Measurements from ENCODE around the gene MTARC1.

The MTARC1 gene

GRCh38 chr1:220748089-220748934 is 38.4 kb upstream of the MTARC1 start, which contains the start of gene MTARC2:
Gene MTARC2 (plus strand): TSS chr1:220748322. CDS start chr1:220748532, 210 bp downstream.
- H3K4me3 ChIP-seq (ENCODE audit: low read depth, low read length), result peak within 1 kb of the TSS; percentile 92
- TF ChIP-seq, protein P1, sequence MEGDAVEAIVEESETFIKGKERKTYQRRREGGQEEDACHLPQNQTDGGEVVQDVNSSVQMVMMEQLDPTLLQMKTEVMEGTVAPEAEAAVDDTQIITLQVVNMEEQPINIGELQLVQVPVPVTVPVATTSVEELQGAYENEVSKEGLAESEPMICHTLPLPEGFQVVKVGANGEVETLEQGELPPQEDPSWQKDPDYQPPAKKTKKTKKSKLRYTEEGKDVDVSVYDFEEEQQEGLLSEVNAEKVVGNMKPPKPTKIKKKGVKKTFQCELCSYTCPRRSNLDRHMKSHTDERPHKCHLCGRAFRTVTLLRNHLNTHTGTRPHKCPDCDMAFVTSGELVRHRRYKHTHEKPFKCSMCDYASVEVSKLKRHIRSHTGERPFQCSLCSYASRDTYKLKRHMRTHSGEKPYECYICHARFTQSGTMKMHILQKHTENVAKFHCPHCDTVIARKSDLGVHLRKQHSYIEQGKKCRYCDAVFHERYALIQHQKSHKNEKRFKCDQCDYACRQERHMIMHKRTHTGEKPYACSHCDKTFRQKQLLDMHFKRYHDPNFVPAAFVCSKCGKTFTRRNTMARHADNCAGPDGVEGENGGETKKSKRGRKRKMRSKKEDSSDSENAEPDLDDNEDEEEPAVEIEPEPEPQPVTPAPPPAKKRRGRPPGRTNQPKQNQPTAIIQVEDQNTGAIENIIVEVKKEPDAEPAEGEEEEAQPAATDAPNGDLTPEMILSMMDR (IDR thresholded peaks at IDR 0.05; ENCODE audit: low read depth, low read length, missing control alignments), result no peak
- DNase-seq (ENCODE audit: low read depth), result peak; percentile 47

- peak overlapping the region; percentile 92 for H3K4me3 ChIP-seq (ENCODE audit: low read depth, low read length)
- TF ChIP-seq, protein P1 (IDR thresholded peaks at IDR 0.05; ENCODE audit: low read depth, low read length, missing control alignments), result no peak
- DNase-seq (ENCODE audit: low read depth), result no peak
These were observed 37.8 kb upstream of the MTARC1 start for GRCh38 chr1:220748936-220749335.

DNA sequence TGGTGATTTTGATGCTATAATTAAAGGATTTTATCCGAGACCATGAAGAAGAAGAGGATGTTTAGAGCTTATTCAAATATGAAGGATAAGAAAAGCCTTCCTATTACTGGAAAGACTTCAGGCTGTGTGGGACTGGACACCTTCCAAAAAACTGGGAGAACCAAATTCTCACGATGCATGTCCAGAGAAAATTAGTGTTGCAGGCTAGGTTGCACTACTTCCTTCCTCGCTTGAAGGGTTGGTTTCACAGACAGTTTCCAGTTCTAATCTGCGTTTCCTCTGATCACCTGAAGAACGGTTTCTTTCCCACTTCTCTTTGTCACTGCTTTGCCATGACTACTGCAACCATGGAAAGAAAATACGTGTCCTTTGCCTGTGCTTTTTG is 36.6 kb upstream of the MTARC1 start:
- TF ChIP-seq, protein P1 (IDR thresholded peaks at IDR 0.05; ENCODE audit: low read depth, low read length, missing control alignments), result no peak

DNA sequence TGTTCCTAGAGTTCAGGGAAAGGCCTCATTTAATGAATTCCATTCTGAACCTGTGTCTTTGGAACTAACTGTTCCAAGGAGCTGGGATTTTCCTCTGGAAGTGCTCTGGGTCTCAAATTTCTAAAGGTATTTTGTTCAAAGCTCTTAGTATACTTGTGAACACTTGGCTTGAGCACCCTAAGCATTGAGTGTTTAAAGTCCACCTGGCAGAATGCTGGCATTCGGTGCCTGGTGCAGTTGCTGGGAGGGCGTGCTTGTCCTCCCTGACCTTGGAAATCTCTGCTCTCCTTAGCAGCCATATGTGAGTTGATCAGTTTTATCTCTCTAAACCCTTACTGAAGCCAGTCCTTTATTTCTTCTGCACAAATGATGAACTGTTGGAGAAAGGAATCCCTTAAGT is 35.6 kb upstream of the MTARC1 start:
- no peak for DNase-seq (ENCODE audit: low read depth)
- TF ChIP-seq, protein P1 (IDR thresholded peaks at IDR 0.05; ENCODE audit: low read depth, low read length, missing control alignments), result no peak

More for the DNA sequence above, 36.6 kb upstream of the MTARC1 start:
- no peak overlapping the region; the same call in 1 of the 2 replicates for H3K4me3 ChIP-seq (ENCODE audit: low read depth, low read length)
- DNase-seq (ENCODE audit: low read depth), result no peak

GRCh38 chr1:220754212-220754917 is 32.3 kb upstream of the MTARC1 start:
- no peak overlapping the region for H3K4me3 ChIP-seq (ENCODE audit: low read depth, low read length)
- TF ChIP-seq, protein P1 (IDR thresholded peaks at IDR 0.05; ENCODE audit: low read depth, low read length, missing control alignments), result no peak
- DNase-seq (ENCODE audit: low read depth), result no peak

More for the DNA sequence above, 35.6 kb upstream of the MTARC1 start:
- no peak overlapping the region for H3K4me3 ChIP-seq (ENCODE audit: low read depth, low read length)

- no peak overlapping the region for H3K4me3 ChIP-seq (ENCODE audit: low read depth, low read length)
- DNase-seq (ENCODE audit: low read depth), result no peak
- TF ChIP-seq, protein P1 (IDR thresholded peaks at IDR 0.05; ENCODE audit: low read depth, low read length, missing control alignments), result no peak
These were observed 31.8 kb upstream of the MTARC1 start for GRCh38 chr1:220754918-220755295.

Data from GM12864 (cell line).